PC-9 (cell line): ENCODE results near the gene C1orf21.

Source experiments
- EZH2 ChIP-seq: fragments of 200-600 bp; sonication (generic); IDR thresholded peaks from 2 replicates; pipeline ENCODE4 v1.8.0; 2017; ENCODE audit warnings: antibody characterized with exemption, low read depth
- TF ChIP-seq, protein P1 (sequence below): fragments of 200-600 bp; sonication (generic); conservative IDR thresholded peaks from 2 replicates; pipeline ENCODE4 v1.6.1; 2017; ENCODE audit warnings: mixed run types, antibody characterized with exemption, mild to moderate bottlenecking, moderate library complexity

DNA sequence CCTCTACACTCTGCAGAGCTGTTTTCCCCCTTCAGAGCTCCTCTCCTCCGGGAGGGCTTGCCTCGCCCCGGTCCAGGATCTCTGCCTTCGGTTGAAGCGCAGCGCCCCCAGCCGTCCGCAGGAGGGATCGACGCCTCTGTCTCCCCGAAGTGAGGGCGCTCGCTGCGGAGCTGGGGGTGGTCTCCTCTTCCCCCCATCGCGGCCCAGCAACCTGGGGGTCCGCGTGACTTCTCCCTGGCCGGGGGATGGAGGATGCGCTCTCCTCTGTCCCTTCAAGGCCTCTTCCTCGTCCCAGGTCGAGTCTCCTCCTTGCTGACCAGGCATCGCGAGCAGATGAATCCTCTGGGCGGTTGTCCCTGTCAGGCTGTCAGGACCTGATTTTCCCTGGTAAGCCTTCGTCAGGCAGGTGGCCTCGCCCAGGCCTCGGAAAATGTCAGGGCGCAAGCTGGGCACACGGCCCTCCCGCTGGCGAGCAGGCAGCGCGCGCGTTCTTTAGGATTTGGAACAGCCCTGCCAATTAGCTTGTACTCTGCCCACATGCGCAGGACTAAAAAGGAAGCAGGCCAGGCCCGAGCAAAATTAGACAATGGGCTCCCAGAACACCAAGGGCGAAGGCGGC is 277.3 kb downstream of the C1orf21 start:
- TF ChIP-seq, protein P1, sequence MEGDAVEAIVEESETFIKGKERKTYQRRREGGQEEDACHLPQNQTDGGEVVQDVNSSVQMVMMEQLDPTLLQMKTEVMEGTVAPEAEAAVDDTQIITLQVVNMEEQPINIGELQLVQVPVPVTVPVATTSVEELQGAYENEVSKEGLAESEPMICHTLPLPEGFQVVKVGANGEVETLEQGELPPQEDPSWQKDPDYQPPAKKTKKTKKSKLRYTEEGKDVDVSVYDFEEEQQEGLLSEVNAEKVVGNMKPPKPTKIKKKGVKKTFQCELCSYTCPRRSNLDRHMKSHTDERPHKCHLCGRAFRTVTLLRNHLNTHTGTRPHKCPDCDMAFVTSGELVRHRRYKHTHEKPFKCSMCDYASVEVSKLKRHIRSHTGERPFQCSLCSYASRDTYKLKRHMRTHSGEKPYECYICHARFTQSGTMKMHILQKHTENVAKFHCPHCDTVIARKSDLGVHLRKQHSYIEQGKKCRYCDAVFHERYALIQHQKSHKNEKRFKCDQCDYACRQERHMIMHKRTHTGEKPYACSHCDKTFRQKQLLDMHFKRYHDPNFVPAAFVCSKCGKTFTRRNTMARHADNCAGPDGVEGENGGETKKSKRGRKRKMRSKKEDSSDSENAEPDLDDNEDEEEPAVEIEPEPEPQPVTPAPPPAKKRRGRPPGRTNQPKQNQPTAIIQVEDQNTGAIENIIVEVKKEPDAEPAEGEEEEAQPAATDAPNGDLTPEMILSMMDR: peak; percentile 80
- TF ChIP-seq EZH2: no peak
